IPS DF 4.7 (cell line): ENCODE measurements around the gene FRY.
"Not testable (repeated sequence)": the region's sequence is repeated elsewhere in the genome, so short reads cannot be mapped to it uniquely, and the experiment has no call there.

ENCODE experiments used
- DNase-seq: peaks from one replicate; pipeline ENCODE4 v3.0.0-alpha.2; 2013; ENCODE audit warnings: low spot score; ENCODE audit errors: extremely low read depth

The FRY gene

DNA sequence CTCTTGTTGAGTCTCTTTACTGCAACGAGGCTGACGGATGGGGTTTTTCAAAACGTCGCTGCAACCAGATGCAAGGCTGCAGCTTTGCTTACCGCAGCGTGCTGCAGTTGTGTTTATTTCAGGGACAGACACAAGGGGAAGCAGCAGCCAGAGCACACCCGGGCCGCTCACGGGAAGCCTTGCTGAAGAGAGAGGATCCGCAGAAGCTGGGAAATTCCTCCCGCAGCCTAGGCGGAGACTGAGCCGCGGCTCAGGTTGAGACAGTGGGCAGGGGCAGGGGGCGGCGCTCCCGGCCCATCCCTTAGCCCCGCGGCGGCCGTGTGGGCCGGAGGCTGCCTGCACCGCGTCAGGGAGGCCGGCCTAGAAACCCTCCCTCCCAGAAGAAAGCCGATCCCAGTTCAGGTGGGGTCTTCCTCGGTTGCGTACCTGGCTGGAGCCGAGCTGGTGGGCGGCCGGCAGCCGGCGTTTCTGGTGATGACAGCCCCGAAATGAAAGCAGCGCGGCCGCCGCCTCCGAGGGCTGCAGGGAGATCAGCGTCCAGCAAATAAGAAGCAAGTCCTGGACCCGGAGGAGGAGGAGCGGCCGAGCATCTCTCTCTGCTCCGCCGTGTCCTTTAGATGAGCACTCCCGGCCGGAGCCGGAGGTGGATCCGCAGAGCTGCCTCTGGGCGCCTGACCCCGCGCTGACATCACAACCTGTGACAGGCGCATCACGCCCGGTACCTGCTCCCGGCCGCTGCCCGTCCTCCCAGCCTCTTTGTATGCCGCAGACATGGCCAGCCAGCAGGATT is at the start of gene FRY:
FRY (plus strand) TSS at position 750 of the 790 bp plus-strand sequence; CDS start at position 772, 22 bp downstream.
- peak; percentile 33 for DNase-seq

DNA sequence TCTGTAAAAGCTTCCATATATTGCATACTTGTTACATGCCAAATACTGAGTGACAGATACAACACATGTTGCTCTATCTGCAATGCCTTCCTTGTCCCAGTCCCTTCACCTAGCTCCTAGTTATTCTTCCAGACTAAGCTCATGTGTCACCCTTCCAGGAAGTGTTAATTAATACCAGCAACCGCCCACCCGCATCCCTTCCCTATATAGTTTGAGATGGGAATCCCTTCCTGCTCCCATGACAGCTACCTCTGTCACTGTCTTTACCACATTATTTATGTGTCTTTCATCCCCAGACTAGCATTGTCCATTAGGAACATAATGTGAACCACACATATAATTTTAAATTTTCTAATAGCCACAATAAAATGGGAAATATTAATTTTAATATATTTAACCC is 49.5 kb upstream of the FRY start:
- DNase-seq = no peak

DNA sequence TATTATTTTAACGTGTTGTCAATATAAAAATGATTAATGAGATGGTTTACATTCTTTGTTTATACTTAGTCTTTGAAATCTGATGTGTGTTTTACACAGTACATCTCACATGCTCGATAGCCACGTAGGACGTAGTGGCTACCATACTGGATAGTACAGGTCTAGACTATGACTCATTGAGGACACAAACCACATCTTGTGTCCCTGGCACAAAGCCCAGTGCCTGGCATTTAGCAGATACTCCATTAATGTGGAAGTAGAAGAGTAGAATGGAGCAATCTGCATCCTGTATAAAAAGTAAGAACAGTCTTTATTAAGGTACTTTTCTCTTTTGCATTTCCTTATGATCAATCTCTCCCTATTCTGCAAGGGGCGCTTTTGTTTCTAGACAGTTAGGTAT is 49.0 kb upstream of the FRY start:
- no peak for DNase-seq

DNA sequence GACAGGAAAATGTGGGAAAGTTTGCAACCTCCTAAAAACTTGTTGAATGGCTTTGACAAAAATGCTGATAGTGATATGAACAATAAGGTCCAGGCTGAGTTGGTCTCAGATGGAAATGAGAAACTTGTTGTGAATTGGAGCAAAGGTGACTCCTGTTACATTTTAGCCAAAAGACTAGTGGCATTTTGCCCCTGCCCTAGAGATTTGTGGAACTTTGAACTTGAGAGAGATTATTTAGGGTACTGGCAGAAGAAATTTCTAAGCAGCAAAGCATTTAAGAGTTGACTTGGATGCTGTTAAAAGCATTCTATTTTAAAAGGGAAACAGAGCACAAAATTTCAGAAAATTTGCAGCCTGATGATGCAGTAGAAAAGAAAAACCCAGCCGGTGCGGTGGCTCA is 47.9 kb upstream of the FRY start:
- not testable (repeated sequence) for DNase-seq

DNA sequence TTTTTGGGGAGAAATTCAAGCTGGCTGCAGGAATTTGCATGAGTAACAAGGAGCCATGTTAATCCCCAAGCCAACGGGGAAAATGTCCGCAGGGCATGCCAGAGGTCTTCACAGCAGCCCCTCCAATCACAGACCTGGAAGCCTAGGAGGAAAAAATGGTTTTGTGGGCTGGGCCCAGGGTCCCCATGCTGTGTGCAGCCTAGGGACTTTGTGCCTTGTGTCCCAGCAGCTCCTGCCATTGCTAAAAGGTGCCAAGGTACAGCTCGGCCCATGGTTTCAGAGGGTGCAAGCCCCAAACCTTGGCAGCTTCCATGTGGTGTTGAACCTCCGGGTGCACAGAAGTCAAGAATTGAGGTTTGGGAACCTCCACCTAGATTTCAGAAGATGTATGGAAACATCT is 47.2 kb upstream of the FRY start:
- not testable (repeated sequence) for DNase-seq

DNA sequence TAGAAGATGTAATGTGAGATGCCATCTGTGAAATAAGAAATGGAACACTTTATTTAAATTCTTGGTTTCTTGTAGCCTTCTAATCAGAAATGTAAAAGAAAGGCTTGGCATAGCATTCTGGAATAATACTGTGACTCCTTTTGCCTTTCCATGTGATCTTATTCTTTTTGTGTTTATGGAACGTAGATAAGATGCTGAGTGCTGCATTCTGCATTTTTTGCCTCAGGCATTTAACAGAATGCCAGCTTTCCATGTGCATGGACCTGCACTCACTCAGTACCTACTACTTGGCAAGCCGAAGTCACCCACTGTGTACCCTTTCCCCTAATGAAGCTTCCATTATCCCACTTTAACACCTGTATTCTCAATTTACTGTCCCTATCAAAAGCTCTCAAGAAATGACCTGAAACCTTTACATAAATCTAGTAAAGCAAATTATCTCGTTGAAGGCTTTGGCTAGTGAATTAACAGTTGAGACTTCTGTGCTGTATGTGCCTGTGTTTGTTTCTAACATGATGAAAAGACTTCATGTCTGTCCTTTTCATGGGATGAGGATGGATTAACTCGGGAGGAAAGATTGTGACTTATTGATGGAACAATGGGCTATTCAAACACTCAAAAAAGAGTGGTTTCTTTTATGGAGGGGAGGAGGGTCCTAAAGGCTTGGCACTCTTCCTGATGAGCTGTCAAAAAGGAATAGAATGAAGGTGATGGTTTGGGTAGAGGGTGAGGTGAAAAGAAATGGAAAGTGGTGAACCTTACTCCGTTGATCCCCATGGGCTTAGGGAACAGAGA is 44.7 kb upstream of the FRY start:
- no peak for DNase-seq

DNA sequence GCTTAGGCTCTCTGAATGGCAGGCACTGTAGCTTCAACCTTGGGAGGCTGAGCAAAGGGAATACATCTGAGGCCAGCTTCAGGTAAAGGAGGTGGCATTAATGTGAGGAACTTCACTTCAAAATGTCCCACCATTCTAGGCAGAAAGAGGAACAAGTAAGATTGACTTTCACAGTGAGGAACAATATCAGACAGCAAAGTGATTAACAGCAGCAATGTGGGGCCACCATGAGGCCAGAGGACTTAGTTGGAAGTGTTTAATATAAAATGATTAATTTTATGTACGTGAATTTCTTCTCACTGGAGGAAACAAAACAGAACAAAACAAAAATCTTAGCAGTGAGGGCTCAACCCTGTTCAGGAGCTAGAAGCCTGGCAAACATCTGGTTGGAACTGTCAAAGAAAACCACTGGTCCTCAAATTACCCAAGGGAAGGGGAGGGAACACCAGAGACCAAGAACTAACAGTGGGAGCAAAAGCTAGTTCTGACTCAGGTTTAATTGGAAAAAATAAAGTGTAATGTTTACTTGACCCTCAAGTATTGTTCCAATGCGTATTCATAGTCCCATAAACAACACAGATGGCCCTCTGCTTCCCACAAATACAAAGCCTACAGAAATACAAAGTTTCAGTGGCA is 43.9 kb upstream of the FRY start:
- DNase-seq = no peak

DNA sequence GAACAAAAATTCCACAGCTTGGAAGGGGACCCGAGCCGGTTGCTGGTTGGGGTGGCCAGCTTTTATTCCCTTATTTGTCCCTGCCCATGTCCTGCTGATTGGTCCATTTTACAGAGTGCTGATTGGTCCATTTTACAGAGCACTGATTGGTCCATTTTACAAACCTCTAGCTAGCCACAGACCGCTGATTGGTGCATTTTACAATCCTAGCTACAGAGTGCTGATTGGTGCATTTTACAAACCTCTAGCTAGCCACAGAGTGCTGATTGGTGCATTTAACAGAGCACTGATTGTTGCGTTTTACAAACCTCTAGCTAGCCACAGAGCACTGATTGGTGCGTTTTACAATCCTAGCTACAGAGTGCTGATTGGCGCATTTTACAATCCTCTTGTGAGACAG is 37.2 kb upstream of the FRY start:
- DNase-seq = not testable (repeated sequence)

DNA sequence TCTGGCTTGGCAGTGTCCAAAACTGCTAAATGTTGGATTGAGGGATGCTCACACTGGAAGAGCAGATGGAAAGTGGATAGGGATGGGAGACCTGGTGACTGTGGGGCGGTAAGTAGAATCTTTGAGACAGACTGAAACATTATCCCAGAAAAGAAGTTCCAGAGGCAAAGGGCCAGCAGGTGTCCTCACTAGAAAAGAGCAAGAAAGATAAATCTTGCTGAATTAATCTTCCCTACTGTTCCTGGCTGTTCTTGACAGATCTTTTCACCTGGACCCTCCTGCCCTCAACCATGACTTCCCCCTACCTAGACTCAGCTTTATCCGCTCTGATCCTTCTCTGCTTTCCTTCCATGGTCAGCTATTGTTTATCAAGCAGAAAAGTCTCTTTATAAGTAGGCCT is 35.0 kb upstream of the FRY start:
- DNase-seq = no peak

DNA sequence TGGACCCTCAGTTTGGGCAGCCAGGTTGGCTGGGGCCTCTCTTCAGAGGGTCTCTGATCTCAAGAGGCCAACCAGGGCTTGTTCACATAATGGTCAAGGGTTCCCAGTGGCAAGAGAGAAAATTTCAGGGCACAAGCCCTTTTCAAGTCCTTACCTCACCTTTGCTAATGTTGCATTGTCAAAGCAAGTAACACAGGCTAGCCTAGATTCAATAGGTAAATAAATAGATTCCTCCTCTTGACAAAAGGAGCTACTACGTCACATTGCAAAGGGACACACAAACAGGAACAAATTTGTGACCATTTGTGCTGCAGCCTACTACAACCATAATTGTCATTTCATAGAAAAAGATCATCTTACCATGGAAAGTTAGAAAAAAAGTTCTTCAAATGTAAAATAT is 33.9 kb upstream of the FRY start:
- DNase-seq = no peak

DNA sequence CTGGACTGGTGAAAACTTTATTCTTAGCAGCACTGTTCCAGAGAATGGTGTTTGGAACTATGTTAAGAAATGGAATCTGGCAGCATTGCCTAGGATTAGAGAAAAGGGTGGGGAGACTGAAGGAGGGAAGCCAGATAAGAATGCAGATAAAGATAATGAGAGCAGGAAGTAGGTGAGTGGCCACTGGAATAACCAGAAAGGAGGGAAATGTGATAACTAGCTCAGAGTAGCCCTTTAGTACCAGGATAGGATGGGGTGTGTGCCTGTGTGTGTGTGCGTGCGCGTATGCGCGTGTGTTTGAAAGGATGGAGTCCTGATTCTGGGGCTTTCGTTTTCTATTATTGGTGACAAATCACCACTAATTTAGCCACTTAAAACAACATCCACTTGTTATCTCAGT is 33.4 kb upstream of the FRY start:
- DNase-seq = no peak

DNA sequence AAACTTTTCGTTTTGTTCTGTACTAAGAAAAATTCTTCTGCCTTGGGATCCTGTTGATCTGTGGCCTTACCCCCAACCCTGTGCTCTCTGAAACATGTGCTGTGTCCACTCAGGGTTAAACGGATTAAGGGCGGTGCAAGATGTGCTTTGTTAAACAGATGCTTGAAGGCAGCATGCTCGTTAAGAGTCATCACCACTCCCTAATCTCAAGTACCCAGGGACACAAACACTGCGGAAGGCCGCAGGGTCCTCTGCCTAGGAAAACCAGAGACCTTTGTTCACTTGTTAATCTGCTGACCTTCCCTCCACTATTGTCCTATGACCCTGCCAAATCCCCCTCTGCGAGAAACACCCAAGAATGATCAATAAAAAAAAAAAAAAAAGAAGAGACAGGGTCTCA is 30.8 kb upstream of the FRY start:
- DNase-seq = not testable (repeated sequence)

DNA sequence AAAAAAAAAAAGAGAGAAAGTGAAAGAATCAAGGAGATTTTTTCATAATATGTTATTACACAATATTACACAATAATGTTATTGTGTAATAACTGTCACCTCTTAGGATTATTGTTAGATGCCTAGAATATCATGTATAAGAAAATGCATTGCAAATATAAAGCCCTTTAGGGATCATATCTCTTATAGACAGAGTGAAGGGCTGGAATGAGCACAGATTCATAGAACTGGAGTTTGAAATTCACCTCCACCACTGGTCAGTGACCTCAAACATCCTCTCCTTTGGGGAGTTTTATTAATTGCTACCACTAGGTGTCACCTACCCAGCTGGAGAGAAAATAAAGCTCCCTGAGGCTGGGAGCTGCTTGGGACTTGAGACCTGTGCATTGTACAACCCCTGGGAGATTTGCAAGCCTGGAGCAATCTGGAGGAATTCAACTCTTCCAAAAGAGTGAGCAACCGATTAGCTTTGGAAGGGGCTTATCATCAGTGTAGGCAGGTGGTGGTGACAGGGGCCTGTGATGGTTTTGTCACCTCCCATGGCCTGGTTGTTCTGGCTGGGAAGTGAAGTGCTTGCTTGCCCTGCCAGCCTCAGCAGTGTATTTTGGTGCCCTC is 30.3 kb upstream of the FRY start:
- DNase-seq = no peak

DNA sequence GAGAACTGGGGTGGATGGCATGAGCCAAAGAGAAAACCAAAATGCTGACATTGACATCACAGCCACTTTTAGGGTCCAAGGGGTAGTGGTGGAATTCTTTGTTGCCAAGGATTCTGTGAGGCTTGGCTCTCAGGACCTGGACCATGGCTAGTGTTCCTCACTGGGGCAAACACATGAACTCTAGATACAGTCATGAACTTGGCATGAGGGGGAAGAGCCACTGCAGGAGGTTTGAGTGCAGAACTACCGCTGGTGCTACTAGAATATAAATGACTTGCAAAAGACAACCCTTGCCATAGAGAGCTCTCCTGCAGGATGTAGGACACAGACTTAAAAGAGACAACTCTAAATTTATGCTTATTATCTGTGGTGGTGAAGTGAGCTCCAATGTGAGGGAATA is 29.8 kb upstream of the FRY start:
- no peak for DNase-seq

DNA sequence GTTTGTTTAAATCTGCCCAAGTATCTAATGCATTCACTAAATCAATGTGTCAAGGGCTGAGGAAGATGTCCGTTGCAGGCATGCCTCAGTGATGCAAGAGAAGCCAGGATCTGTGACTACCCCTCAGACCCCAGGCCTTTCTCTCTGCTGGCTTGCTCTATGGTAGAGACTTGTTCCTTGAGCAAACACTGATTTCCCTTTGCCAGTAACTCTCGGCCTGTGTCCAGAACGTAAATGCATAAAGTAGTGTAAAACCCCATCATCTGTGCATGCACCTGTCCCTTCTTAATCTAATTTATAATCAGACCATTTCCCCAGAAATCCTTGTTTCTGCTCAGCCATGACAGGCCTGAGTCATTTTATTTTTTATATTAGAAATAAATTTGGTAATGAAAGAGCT is 28.7 kb upstream of the FRY start:
- DNase-seq = no peak

DNA sequence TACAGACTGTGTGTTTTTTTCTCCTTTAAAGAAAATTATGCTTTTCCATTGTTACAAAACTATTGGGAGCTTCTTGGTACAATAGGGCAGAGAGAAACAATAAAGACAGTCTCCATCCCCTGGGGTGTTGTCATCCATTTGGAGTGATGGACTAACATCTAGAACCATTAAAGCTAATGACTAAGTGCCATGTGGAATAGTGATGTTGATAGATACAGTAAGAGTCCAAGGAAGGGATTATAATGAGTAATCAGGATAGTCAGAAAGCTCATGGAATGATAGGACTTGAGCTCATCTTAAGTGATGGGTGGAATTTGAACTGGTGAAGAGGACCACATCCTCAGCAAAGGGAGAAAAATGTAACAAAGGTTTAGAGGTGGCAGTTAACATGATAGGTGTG is 24.1 kb upstream of the FRY start:
- no peak for DNase-seq

DNA sequence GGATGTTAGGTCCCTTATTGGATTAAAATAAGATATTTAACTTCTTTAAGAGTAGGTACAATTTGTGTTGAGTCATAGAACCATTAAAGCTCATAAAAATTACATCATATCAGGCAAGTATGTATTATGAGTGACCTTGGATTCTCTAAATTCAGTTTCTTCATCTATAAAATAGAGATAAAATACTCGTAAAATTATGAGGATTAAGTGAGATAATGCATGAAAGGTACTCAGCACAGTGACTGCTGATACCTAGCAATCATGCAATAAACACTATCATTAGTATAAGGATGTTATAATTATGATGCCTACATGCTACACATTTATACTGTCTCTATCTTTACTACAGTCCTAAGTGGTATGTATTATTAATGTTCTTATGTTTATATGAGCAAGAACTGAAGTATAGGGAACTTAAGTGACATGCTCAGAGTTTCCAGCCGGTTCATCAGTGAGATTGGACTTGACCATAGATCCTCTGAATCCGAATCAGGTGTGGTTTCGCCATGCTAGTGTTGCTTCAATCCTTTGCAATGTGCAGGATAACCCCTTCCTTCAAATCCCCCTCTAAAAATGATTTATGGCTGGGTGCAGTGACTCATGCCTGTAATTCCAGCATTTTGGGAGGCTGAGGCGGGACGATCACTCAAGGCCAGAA is 22.9 kb upstream of the FRY start:
- DNase-seq = no peak

DNA sequence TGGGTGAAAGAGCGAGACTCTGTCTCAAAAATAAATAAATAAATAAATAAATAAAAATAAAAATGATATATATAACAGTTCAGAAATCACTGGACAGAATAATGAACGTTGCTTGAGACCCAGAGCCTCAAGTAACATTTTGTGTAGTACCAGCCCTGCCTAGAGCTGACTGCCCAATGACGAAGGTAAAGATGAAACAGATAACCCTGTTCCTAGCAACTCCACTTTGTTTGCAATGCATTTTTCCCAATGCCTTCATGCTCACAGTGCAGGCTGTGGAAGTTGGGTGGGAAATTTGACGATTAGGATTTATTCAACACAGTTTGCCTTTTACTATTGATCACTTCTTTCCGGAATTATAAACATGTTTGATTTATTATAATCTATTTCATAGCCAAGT is 22.2 kb upstream of the FRY start:
- DNase-seq = no peak

DNA sequence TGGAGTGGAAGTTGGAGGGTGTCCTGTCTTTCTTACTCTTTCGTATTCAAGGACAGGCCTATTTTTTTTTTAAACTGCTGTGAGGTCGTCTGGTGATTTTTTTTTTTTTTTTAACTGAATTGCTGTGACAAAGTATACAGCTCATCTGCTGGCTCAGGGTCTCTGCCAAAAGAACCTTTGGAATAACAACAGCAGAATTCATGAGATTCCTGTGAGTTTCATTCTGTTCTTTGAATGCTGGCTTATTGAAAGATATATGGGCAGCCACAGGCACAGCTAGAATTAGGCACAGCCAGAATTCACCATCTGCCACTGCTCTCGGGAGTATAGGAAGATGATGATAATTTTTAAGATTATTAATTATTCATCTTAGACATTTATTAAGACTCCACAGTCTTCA is 21.4 kb upstream of the FRY start:
- no peak for DNase-seq

DNA sequence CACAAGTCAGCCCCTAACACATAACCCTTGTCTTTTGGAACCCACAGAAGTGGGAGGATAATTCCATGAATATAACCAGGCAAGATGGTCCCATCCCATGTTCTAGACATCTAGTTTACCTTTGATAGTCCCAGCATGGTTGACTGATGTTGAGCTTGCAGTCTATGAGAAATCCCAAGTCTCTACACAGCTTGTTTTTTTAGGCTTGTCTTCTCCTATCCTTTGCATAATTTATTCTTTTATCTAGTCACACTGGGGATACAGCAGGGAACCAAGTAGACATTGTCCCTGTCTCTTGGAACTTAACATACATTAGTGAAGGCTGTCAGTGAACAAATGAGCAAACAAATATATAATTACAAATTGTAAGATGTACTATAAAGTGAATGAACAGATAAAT is 19.6 kb upstream of the FRY start:
- DNase-seq = no peak

DNA sequence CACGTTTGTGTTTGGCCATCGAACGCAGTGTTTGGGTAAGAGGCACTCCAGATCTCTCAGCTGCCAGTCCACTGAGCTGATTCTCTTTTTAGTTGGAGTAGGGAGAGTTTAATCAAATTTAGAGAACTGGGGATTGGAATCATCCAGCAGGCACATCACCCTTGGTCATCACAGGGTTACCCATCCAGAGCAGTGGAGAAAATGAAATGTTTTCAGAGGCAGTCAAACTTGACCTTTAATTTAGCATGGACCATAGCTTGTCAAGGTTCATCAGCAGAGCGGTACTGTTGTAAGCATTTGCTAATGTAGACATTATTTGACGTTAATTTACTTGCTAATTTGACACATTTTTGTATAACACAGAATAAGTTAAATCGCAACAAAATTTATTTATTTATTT is 18.4 kb upstream of the FRY start:
- DNase-seq = no peak
